GM21515 (cell line): ENCODE measurements around the gene HOXA11.

Source experiments
- ATAC-seq: cut with Tn5 transposase; IDR thresholded peaks from one replicate; pipeline ENCODE4 v1.9.1; 2021; ENCODE audit not compliant: unreplicated experiment

Gene HOXA11

DNA sequence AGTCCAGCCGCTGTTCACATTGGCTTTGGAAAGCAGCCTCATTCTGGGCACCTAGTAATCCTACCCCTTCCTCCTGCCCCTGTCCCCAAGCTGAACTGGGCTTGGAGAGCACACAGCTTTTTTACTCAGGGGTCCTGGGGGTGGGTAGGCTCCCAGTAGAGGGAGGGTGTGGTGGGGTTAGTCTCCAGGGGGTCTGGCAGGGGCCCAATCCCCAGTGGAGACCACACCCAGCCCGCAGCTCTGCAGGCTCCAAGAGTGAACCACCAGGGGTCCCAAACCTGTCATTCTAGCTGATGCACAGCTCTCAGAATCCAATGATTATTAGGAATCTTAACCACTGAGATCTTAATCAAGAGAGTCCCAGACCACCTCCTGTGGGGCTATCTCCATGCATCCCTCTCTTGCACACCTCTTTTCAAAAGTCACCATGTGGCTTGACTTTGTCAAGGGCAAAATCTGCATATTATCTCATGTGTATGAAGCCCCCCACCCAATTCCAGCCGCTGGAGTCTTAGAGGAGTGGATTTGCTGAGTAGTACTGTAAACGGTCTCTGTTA lies 2.7 kb downstream of the HOXA11 start:
- ATAC-seq: no peak

DNA sequence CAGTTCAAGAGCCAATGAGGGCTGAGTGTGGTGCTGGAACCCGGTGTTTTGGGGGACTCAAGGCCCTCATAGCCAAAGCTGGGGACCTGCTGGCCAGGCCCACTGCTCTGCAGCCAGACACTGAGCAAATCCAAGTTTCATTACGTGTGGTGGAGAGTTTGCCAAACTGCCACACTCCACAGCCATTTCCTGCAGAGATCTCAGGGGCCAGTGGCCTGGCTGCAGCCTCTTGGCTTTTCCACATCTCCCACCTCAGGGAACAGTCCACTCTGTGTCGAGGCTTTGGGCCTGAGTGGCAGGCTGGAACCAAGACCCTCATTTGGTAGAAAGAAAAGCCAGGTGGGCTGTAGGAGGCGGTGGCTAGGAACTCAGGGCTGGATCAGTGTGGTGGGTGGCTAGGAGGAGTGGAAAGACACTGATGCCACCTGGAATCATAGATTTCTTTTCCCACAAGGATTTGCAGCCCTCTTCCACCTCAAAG lies 3.2 kb downstream of the HOXA11 start:
- ATAC-seq: no peak

DNA sequence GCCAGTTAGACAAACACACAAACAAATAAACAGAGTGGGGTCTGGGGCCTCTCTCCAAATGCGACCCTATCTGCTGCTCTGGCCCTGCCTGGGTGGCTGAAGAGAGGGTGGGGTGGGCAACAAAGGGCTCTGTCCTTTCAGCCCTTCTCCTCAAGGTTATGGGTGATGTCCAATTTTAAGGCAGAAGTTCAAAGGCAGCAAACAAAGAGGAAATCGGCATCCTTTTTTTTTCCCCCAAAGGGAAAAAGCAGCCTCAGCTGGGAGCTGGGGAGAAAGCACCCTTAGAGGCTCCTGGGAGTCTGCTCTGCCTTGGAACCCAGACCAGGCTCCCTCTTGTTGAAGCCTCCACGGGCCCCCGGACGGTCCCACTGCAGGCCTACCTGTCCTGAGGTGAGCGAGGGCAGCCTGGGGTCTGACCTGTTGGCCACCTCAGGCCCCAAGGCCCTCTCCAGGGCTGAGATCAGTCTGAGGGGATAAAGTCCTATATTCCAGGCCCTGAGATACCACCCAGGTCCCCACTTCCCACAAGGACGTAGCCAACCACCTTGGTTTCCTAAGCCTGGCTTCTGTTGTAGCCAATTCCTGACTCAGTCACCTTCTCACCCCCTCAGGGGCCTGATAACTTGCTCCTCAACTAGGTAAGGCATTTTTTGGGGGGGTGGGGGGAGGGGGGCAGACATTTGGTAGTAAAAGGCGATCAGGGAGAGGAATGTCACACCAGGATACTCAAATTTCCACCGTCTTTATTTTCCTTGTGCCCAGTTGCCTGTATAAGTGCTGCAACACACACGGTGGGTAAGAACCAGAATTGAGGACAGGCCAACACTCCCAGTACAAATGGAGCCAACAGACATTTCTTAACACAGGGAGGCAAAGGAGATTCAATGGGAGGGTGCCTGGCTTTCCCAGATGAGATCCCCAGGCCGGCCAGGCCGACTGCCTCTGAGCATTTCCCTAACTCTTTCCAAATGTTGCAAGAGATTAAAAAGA lies 4.3 kb downstream of the HOXA11 start:
- ATAC-seq: no peak

DNA sequence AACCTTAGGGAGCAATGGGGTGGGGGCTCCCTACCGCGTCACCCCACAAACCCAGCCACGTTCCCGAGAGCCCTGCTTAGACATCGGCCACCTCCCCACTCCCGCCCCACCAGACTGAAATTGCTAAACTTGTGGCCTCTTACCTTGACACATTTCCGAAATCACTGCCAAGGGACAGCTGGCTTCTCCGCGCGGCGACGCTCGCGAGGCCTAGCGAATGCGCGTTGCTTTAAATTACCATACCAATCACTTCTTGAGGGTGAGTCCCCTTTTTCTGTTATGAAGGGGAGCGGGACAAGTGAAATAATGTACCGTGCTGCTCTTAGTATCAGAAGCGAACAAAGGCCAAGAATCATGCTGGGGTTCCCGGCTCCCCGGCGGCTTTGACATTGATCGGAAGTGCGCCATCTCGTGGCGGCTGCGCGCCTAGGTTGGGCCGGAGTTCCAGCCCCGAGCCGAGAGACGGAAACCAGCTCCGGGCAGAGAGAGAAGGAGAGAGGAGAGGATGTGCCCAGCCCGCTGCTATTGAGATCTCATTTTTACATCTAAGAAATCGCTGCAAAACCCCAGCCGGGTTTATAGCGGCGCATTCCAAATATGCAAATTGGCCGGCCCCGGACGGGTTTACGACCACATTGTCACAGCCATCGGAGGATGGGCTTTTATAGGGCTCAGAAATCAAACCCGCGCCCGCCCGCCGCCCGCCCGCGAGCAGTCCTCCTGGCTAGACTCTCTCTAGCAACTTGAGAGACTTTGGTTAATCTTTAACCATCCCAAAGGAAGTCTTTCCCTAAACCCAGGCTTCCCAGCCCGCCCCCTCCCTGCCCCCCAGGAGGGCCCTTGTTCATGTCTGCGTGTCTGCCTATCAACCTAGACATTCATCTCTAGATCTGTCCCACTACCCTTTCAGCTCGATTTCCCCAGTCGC lies 5.3 kb downstream of the HOXA11 start:
- ATAC-seq: no peak

GRCh38 chr7:27179030-27179429 lies 6.0 kb downstream of the HOXA11 start:
- ATAC-seq: no peak

DNA sequence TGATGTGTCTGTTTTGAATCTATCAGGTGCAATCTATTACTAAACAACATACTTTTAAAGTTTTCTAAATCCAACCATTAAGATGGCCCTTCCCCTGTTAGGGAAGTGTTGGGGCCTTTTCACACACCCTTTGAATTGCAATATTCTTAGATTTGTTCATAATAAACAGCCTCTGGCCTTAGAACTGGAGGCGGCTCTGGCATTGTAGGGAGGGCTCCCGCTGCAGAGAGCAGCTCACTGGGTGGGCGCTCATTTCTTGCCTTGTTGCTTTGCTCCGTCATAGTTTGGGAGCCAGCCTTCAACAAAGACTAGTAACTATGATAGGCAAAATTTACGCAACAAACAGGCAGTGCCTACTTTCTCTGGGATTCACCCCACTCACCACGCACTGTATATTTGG lies 6.7 kb downstream of the HOXA11 start:
- ATAC-seq: no peak

GRCh38 chr7:27177795-27178320 lies 7.2 kb downstream of the HOXA11 start:
- no peak for ATAC-seq

DNA sequence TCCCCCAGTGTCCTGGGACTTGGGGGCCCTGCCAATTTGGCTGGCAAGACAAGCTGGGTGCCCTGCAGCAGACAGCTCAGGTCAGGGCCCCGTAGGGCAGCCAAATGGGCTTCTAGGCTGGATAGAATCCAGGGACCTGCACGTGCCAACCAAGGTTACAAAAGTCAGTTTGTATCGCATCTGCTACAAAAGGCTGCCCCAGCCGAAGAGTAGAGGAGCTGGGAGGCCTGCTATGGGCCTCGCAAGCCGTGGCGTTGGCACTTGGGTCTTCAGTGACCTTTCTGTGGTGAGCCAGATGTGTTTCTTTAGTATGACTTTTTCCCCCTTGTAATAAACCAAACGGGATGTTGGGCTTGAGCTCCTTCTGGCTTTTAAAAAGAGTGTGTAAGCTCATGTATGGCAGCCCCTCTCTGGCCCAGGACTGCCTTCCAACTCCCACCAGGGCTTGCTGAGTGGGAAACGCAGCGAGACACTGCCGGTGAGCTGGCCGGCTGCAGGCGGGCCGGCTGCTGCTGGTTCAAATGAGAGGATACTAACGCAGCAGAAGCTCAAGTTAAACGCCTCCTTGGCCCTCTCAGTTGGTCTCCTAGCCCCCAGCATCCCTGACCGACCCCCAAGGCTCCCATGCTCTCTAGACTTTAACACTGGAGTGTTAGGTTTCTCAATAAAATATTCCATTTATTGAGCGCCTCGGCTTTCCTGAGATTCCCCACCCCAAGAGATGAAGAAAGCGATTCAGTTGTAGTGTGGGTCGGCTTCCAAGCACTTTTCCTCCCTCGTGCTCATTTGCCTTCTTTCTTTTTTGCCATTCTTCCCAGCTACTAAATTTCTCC lies 7.9 kb downstream of the HOXA11 start:
- ATAC-seq: no peak

DNA sequence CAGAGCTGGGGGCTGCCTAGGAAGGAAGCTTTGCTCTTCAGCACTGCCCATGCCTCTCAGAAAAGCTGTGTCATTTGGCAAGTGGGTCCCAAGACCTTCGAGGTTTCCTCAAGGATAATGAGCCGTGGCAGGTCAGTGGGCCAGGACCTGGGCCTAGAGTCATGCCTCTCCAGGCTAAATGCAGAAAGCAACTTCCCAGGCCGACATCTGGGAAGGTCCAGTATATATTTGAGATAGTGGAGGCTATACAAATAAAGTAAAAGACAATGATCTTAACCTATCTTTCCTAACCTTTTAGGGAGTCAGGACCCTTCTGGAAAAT lies 8.5 kb downstream of the HOXA11 start:
- ATAC-seq: no peak

DNA sequence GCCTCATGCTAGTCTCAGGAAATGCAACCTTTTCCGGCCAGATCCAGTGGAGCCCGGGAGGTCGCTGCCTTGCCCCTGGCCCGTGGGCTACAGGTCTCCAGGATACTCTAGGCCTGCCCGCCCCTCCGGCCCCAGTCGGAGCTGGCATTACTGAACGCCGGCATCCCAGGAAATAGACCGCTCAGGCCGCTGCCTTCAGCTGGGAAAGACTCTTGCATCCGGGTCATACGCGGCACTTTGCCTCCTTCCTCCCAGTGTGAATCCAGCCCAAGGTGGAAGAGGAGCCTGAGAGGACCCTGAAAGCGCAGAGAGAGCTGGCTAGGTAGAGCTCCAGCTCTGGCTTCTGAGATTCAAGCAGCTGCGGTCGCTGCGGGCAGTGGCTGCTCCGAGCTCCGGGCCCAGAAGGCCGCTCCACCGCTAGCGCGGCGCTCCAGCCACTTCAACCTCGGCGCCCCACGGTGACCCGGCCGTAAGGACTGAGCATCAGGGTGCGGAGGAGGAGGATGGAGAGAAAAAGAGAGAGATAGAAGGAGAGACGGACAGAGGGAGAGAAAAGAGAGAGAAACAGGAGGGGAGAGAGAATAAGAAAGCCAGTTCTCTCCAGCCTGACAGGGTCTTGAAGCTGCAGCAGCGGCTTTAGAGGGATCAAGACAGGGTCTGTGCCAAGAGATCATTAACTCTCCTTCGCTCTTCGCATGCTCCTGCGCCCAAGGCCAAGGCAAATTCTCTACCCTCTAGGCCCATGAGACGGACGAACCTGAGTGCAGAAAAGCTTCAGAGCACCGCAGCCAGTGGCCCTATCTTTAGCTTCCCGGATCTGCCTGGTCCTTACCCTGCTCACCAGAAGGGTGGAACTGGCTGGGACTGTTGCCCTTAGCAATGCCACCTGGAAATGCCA lies 9.2 kb downstream of the HOXA11 start:
- no peak for ATAC-seq

DNA sequence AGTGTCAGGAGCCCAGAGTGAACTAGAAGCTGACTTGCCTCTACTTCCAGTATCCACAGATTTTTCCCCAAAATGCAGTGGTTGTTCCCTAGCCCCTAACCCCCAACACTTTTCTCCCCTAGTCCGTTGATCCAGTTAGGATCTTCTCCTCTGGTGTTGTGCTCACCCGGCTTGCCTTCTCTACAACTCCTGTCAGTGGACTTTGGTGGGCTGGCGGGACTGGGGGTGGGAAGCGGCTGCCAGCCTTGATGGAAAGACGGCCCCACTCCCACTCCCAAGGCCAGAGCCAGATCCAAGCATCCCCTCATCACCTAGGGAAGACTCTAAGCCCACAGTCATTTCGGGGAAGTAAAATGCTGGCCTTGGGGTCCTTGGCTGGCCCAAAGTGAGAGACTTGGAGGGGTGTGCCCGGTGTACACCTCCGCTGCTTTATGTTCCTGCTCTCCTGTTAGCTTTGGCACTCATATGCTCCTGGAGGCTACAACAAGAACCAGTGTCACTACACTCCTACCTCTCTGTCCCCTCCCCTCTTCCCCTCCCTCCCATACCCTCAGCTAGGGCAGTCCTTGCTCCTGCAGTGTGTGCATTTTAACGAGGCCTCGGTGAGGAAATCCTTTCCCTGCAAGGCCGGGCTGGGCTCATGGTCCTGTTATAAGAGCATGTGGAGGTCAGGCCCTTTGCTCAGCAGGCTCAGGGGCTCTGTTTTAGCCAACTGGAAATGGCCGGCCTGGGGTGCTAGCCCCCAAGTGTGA lies 10.0 kb downstream of the HOXA11 start:
- ATAC-seq: no peak

- ATAC-seq: no peak
Observed at GRCh38 chr7:27173956-27174873, 10.8 kb downstream of the HOXA11 start, which contains the start of gene HOXA10. TSS of gene HOXA10 (minus strand) at chr7:27174320. CDS start at chr7:27174306, 14 bp downstream.

GRCh38 chr7:27173511-27173955 lies 11.5 kb downstream of the HOXA11 start:
- no peak for ATAC-seq

- no peak for ATAC-seq
Observed at GRCh38 chr7:27172823-27173510, 12.1 kb downstream of the HOXA11 start.

- no peak for ATAC-seq
Observed at GRCh38 chr7:27172315-27172774, 12.7 kb downstream of the HOXA11 start.

GRCh38 chr7:27171637-27172314 lies 13.3 kb downstream of the HOXA11 start:
- no peak for ATAC-seq
